ENCODE measurements around the gene IKBIP.

IKBIP gene

GRCh38 chr12:98656289-98657101 lies 11.9 kb upstream of the IKBIP start:
- H3K27ac Mint-ChIP-seq = no peak overlapping the region
- H3K27me3 Mint-ChIP-seq (ENCODE audit: low read depth) = no peaks in the 10 kb centered on the region
- H3K36me3 Mint-ChIP-seq (ENCODE audit: low read depth) = peaks cover 37% of the 10 kb centered on the region
- no peak for TF ChIP-seq CTCF (IDR thresholded peaks at IDR 0.05; ENCODE audit: unreplicated experiment in 3 of 3)
- H3K4me3 Mint-ChIP-seq = no peak overlapping the region
- H3K9me3 Mint-ChIP-seq = no peaks in the 10 kb centered on the region
- peaks cover 5% of the 10 kb centered on the region for H3K4me1 Mint-ChIP-seq

GRCh38 chr12:98653866-98654493 lies 9.4 kb upstream of the IKBIP start:
- peaks cover 5% of the 10 kb centered on the region for H3K4me1 Mint-ChIP-seq
- peak overlapping the region in 2 of 3 experiments; percentile 9 to 27 for H3K27ac Mint-ChIP-seq
- peaks cover 43% of the 10 kb centered on the region for H3K36me3 Mint-ChIP-seq (ENCODE audit: low read depth)
- H3K27me3 Mint-ChIP-seq (ENCODE audit: low read depth) = no peaks in the 10 kb centered on the region
- TF ChIP-seq CTCF (IDR thresholded peaks at IDR 0.05; ENCODE audit: unreplicated experiment in 3 of 3) = peak; percentile 65 to 77 (median 68)
- H3K4me3 Mint-ChIP-seq = no peak overlapping the region
- H3K9me3 Mint-ChIP-seq = no peaks in the 10 kb centered on the region

- Mint-ChIP-seq H3K9me3 (no peaks in the 10 kb centered on the region), H3K4me3 (no peak overlapping the region), H3K4me1 (peaks cover 21% of the 10 kb centered on the region), H3K27ac (no peak overlapping the region), H3K27me3 (ENCODE audit: low read depth) (no peaks in the 10 kb centered on the region), H3K36me3 (ENCODE audit: low read depth) (peaks cover 37% of the 10 kb centered on the region)
- TF ChIP-seq CTCF (IDR thresholded peaks at IDR 0.05; ENCODE audit: unreplicated experiment in 3 of 3) = no peak
Measured at GRCh38 chr12:98651328-98651727, 6.7 kb upstream of the IKBIP start.

GRCh38 chr12:98646294-98647090 lies 1.9 kb upstream of the IKBIP start:
- TF ChIP-seq CTCF (IDR thresholded peaks at IDR 0.05; ENCODE audit: unreplicated experiment in 3 of 3) = no peak
- Mint-ChIP-seq H3K9me3 (no peaks in the 10 kb centered on the region), H3K27ac (peak overlapping the region; percentile 20 to 90 (median 84)), H3K4me3 (peak overlapping the region; percentile 92 to 99 (median 98)), H3K36me3 (ENCODE audit: low read depth) (peaks cover 28% of the 10 kb centered on the region), H3K27me3 (ENCODE audit: low read depth) (no peaks in the 10 kb centered on the region), H3K4me1 (peaks cover 22% of the 10 kb centered on the region)

GRCh38 chr12:98645572-98646067 lies 1.0 kb upstream of the IKBIP start:
- peaks cover 21% of the 10 kb centered on the region for H3K36me3 Mint-ChIP-seq (ENCODE audit: low read depth)
- H3K27ac Mint-ChIP-seq = peak overlapping the region; percentile 78 to 90 (median 90)
- H3K9me3 Mint-ChIP-seq = no peaks in the 10 kb centered on the region
- no peak for TF ChIP-seq CTCF (IDR thresholded peaks at IDR 0.05; ENCODE audit: unreplicated experiment in 3 of 3)
- H3K4me1 Mint-ChIP-seq = peaks cover 22% of the 10 kb centered on the region
- no peaks in the 10 kb centered on the region for H3K27me3 Mint-ChIP-seq (ENCODE audit: low read depth)
- peak overlapping the region; percentile 92 to 99 (median 98) for H3K4me3 Mint-ChIP-seq

Data from nephron (organoid).